Heart left ventricle (tissue), 16 donors: ENCODE data around the gene CCDC68. TPM values are rescaled to one million over a fixed set of nuclear protein-coding genes. Genes with fewer than 3 reads are reported as not detected.
"Not testable (repeated sequence)": the region's sequence is repeated elsewhere in the genome, so short reads cannot be mapped to it uniquely, and the experiment has no call there.

Experiments
- ATAC-seq, 4 donors: fragments of 200-7000 bp; cut with Tn5 transposase; one replicate each; pipeline ENCODE4 v1.9.1; 2020 to 2022; ENCODE audit warnings: moderate library complexity in 4 of 4, mild to moderate bottlenecking in 3 of 4, moderate number of reproducible peaks in 1 of 4
- DNase-seq, 5 donors: peaks; one replicate each; pipeline ENCODE4 v3.0.0-alpha.2; 2020
- H3K27ac ChIP-seq, 12 donors: fragments of 200-600 bp; sonication (generic) in 4 of 12; one replicate each; pipeline versions ENCODE4 v1.5.0 to v1.8.0; 2016 to 2022; ENCODE audit warnings: mild to moderate bottlenecking in 2 of 12
- H3K27me3 ChIP-seq, 9 donors: fragments of 200-600 bp; sonication (generic) in 2 of 9; one replicate each; pipeline versions ENCODE4 v1.5.1 to v1.8.0; 2016 to 2022; ENCODE audit warnings: mild to moderate bottlenecking in 3 of 9
- H3K36me3 ChIP-seq, 9 donors: fragments of 200-600 bp; sonication (generic) in 2 of 9; one replicate each; pipeline versions ENCODE4 v1.5.0 to v1.8.0; 2018 to 2022; ENCODE audit warnings: mild to moderate bottlenecking in 2 of 9
- H3K4me1 ChIP-seq, 12 donors: fragments of 200-600 bp; sonication (generic) in 4 of 12; one replicate each; pipeline versions ENCODE4 v1.5.0 to v1.8.0; 2016 to 2022; ENCODE audit warnings: mild to moderate bottlenecking in 3 of 12
- H3K4me3 ChIP-seq, 12 donors: fragments of 200-600 bp; sonication (generic) in 4 of 12; one replicate each; pipeline versions ENCODE4 v1.5.0 to v1.8.0; 2017 to 2022; ENCODE audit warnings: mild to moderate bottlenecking in 9 of 12, moderate library complexity in 4 of 12
- H3K9me3 ChIP-seq, 12 donors: fragments of 200-600 bp; sonication (generic) in 4 of 12; one replicate each; pipeline versions ENCODE4 v1.5.0 to v1.8.0; 2016 to 2022; ENCODE audit warnings: mild to moderate bottlenecking in 1 of 12
- CTCF ChIP-seq, 12 donors: fragments of 200-600 bp; sonication (generic) in 4 of 12; IDR thresholded peaks; one replicate each; pipeline versions ENCODE4 v1.5.0 to v1.8.0; 2018 to 2022; ENCODE audit warnings: antibody characterized with exemption in 12 of 12, mild to moderate bottlenecking in 5 of 12
- POLR2A ChIP-seq, 2 donors: fragments of 450-650 bp; IDR thresholded peaks; one replicate each; pipeline ENCODE4 v1.6.1; 2017; ENCODE audit warnings: antibody characterized with exemption in 2 of 2, mild to moderate bottlenecking in 2 of 2, moderate library complexity in 2 of 2
- WGBS, 4 donors: extraction: QIAGEN DNeasy Blood & Tissue Kit in 2 of 4; methylation state at CpG; one replicate each; pipeline versions ENCODE4 v1.1.5 to v1.1.7; 2013 to 2018; 5-methylcytosine and 5-hydroxymethylcytosine counted together
- intact Hi-C, 10 donors: fragments of 100-400 bp; cut with DNase I; formaldehyde crosslinking; loops; one replicate each; pipeline versions ENCODE4 v1.11.1 to v1.14.2; 2022
- polyA plus RNA-seq, 2 donors: library from polyadenylated mRNA; stranded (reverse); fragments of 200-250 nt; gene quantifications; one replicate each; pipeline ENCODE4 v1.2.3, GENCODE V29; 2013
- total RNA-seq, 9 donors: library from RNA; depleted of rRNA in 2 of 9; stranded (reverse); fragments of >200 nt in 2 of 9; fragmentation: NEBNext Ultra II Directional in 3 of 9; extraction: Animal tissue kit (Norgen Biotek cat#: 25700) in 3 of 9; gene quantifications; one replicate each; pipeline versions ENCODE4 v1.1.0 to v1.2.4, GENCODE V29; 2016 to 2023
- donor health status: ischemic (EF 13 %, LVEDD 7.1; RV severe dilation, severe dysfunction).
- donor health status: healthy with polysubstance abuse.
- donor health status: DM: no; HTN: yes; CAD: no.
- donor health status: DM: no; HTN: no; CAD: no.
- donor health status: ischemic (EF 25% LVEDD 6.9; RV normal size, moderate dysfunction).
- donor health status: ischemic (EF 25% LVEDD 5.7; RV mildly dilated, moderate dysfunction).
- donor health status: healthy.
- donor health status: DM: yes; HTN: yes; CAD: no.
- donor health status: ischemic (EF 35%, LVEDD 5.7; RV mildly dilated, moderate dysfunction).
- donor health status: nonischemic (EF 11% LVEDD 7.7; RV severe dilation, severe dysfunction).
- donor health status: DM: yes; HTN: yes; CAD: no.
- donor health status: PGD.
- donor health status: ischemic (EF 29% LVEDD 5.4; RV normal size, mild dysfunction).
- donor health status: nonischemic (EF 23%, LVEDD 6.1; RV moderate dilation, normal function).

The CCDC68 gene
- total and polyA plus RNA-seq, 11 donors: 2.0 to 11.6 (median 4.2) TPM

DNA sequence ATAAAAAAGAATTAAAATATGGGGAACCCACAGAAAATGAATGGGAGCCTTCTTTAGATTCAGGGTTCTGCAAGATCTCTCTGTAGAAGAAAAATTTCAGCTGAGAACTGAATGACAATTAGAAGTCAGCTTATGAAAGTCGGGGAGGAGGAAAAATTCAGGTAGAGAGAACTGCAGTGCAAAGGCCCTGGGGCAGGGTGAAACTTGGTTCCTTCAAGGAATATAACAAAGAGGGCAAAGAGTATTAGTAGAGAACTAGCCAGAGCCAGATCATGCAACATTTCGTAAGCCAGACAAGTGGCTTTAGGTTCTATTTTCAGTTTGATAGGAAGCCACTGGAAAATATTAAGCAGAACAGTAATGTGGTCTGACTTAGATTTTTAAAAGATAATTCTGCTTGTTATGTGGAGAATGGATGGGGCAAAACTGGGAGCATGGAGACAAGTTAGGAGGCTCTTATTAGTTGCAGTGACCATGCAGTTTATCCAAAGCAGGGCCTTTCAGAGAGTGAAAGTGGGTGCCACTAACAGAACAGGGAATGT, 103.1 kb downstream of the CCDC68 start:
- WGBS, 4 donors: 57 to 90% (median 77%) methylated on average over 2 of the region's 2 CpGs
- Histone ChIP-seq H3K4me3 (no peak overlapping the region), H3K27ac (no peak overlapping the region), H3K4me1 (peaks cover 0 to 16% (median 0%) of the 10 kb centered on the region in 12 donors), H3K27me3 (no peaks in the 10 kb centered on the region), H3K9me3 (no peaks in the 10 kb centered on the region), H3K36me3 (no peaks in the 10 kb centered on the region)
- no peak for DNase-seq
- TF ChIP-seq CTCF (IDR thresholded peaks at IDR 0.05) (no peak), POLR2A (IDR thresholded peaks at IDR 0.05) (no peak)
- ATAC-seq: no peak
- intact Hi-C loops: no loop called here

DNA sequence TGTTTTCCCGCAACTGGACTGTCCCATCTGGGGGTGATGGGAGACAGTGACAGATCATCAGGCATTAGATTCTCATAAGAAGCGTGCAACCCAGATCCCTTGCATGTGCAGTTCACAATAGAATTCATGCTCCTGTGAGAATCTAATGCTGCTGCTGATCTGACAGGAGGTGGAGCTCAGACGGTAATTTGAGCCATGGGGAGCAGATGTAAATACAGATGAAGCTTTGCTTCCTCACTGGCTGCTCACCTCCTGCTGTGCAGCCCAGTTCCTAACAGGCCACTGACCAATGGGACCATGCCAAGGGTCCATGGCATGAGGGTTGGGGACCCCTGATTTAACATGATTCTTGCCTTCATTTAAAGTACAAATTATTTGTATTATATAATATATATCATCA, 104.2 kb downstream of the CCDC68 start:
- H3K36me3 ChIP-seq, DNase-seq, ATAC-seq, intact Hi-C loops, H3K9me3 ChIP-seq, H3K27ac ChIP-seq, H3K4me3 ChIP-seq, H3K27me3 ChIP-seq: not testable (repeated sequence)
- peaks cover 0 to 16% (median 0%) of the 10 kb centered on the region in 12 donors for H3K4me1 ChIP-seq
- 89 to 96% (median 93%) methylated on average over 3 of the region's 3 CpGs for WGBS, 4 donors

DNA sequence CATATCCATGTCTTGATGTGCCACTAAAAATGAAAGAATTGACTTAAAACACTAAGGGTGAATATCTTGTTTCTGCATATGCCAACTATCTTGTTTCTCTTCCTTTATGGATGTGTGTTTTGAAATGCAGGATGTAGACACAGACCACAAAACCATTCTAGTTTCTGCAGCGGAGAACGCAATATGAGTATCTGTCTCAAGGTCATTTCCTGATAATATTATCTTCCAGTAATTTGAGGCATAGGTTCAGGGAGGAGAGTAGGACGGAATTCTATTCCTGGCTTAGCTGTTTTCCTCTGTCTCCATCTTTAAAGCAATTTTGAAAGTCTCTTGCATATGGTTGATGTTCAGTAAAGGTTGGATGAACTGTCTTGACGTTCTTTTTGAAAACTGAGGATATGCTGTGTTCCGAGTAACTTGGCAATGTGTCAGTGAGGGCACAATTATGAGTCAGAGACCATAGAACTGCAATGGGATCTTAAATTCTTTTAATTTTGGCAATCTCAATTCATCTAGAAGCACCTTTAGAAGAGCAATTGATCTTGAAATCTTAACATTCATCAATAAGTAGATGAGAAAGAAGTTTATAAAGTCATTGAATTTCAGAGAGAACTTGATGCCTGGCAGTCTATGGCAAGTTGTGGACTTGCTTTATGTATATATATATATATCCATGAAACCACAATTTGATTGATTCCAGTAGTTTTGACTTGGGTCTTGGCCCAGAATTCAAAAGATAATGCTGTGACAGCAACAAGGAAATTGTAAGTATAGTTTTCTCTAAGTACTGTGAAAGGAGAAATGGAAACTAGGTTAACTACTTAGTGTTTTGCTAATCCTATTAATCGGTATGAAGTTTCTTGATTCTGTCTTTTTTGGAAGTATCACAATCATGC, 106.2 kb downstream of the CCDC68 start:
- ATAC-seq (no peak), DNase-seq (no peak)
- peaks cover 0 to 16% (median 0%) of the 10 kb centered on the region in 12 donors for H3K4me1 ChIP-seq

More for the DNA sequence above, 106.2 kb downstream of the CCDC68 start:
- TF ChIP-seq CTCF (IDR thresholded peaks at IDR 0.05) (no peak), POLR2A (IDR thresholded peaks at IDR 0.05) (no peak)
- Histone ChIP-seq H3K9me3 (no peaks in the 10 kb centered on the region), H3K27ac (no peak overlapping the region), H3K36me3 (no peaks in the 10 kb centered on the region), H3K4me3 (no peak overlapping the region), H3K27me3 (no peaks in the 10 kb centered on the region)
- intact Hi-C loops: no loop called here
- WGBS, 4 donors: 60 to 65% (median 63%) methylated on average over 6 of the region's 6 CpGs

Other genes with a start within 250 kb of the CCDC68 start
- gene RAB27B, start 131.0 kb downstream of the CCDC68 start, total RNA-seq: 1 to 10 TPM in 1 of 9 donors, under 1 TPM in 7, not detected in 1; 0.05 to 1.5 (median 0.17) TPM
- under 1 TPM in 1 of 2 donors, not detected in 1; 0.03 TPM for gene RAB27B, start 131.0 kb downstream of the CCDC68 start, polyA plus RNA-seq